Stimulated activated effector memory CD8-positive, alpha-beta T cell treated with anti-CD3 and anti-CD28 coated beads, Interleukin-12 subunit alpha, Interleukin-12 subunit beta, amount 100 ng/mL, for 72 hours (primary cell): Measurements from ENCODE around the gene TMEM106C.
A peak's percentile ranks its signal among the peaks of the same experiment; 100 is the strongest.

Experiments used
- ATAC-seq: fragments of 150-1000 bp; cut with Tn5 transposase; 2 replicates; pipeline ENCODE4 v1.10.0; 2021
- DNase-seq, 2 donors: peaks; one replicate each; pipeline ENCODE4 v3.0.0; 2021 to 2022; ENCODE audit warnings: low spot score in 2 of 2
- H3K27ac Mint-ChIP-seq: one replicate; pipeline ENCODE4 v1.8.0; 2022; ENCODE audit warnings: mild to moderate bottlenecking, mixed read lengths
- H3K36me3 Mint-ChIP-seq: one replicate; pipeline ENCODE4 v1.8.0; 2022; ENCODE audit warnings: mild to moderate bottlenecking, mixed read lengths
- H3K4me1 Mint-ChIP-seq: one replicate; pipeline ENCODE4 v1.8.0; 2022; ENCODE audit warnings: mixed read lengths
- H3K4me3 Mint-ChIP-seq: one replicate; pipeline ENCODE4 v1.8.0; 2022; ENCODE audit warnings: mild to moderate bottlenecking, mixed read lengths
- H3K9me3 Mint-ChIP-seq: one replicate; pipeline ENCODE4 v1.8.0; 2022; ENCODE audit warnings: mixed read lengths

The TMEM106C gene

DNA sequence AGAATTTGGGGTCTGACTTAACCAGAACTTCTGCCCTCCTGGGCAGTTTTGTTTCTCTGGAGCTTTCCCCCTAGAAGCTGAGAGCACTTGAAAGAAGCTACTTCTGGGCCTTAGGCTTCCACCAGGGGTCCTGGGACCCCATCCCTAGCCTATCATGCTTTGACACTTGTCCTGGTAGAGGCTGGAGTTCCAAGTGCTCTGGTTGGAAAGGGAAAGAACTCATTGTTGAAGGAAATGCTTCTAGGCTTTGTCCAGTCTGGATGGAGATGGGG is 42.3 kb downstream of the TMEM106C start:
- no peak overlapping the region for H3K27ac Mint-ChIP-seq
- DNase-seq (no peak), ATAC-seq (no peak)
- no peaks in the 10 kb centered on the region for H3K36me3 Mint-ChIP-seq
- peaks cover 33% of the 10 kb centered on the region for H3K4me1 Mint-ChIP-seq
- H3K9me3 Mint-ChIP-seq: no peaks in the 10 kb centered on the region
- peak overlapping the region; percentile 85 for H3K4me3 Mint-ChIP-seq

DNA sequence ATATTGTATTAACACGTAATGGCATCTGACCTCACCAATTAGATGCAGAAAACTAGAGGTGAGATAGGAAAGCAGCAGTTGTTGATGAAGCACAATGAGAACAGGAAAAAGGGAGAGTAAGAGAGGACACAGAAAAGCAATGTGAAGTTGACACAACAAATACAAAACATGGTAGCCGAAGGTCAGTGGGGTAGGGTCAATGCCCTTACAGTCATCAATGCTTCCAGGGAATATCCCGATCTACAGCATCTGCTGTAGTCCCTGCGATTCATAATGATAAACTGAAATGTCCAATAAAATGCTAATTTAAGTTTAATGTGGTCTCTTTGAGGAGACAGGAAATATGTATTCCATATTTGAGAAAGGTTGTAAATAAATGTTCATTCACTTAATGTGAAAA is 43.8 kb downstream of the TMEM106C start:
- no peak for ATAC-seq

DNA sequence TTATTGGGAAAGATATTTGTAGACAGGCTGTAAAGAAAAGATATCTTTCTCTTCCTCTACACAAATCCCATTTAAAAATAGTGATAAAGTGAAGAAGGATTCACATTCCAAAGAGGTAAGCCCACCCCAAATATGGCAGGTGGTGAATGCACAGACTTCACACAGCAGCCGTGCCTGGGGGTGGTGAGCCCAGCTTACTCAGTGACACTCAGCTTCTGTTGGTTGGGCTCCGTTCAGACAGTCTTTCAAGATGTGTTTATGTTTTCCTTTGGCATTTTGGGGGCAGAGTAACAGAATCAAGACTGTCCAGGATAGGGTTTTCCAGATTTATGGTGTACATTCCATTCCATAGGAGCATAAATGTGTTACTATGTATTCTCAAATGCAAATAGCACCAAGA is 45.0 kb downstream of the TMEM106C start:
- peaks cover 6% of the 10 kb centered on the region for H3K4me1 Mint-ChIP-seq
- no peak for DNase-seq
- no peak for ATAC-seq

More for the DNA sequence above, 43.8 kb downstream of the TMEM106C start:
- Mint-ChIP-seq H3K27ac (no peak overlapping the region), H3K36me3 (no peaks in the 10 kb centered on the region), H3K4me1 (peaks cover 18% of the 10 kb centered on the region), H3K9me3 (no peaks in the 10 kb centered on the region), H3K4me3 (no peak overlapping the region)
- no peak for DNase-seq

DNA sequence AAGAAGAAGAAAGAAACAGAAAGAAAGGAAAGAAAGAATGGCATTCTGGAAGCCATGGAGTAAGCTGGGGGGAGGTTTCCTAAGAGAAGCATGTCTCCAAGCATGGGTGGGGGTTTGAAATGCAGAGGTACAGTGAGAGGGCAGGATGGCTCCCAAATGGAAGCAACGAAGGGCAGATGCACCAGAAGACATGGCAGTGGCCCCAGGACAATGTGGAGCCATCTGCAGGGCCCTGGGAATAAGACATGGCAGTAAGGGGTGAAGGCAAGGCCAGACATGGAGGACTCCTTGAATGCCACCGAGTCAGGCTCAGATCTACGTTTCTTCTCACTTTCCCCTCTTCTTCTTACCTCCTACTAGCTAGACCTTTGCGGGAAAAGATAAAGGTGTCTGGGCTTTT is 45.6 kb downstream of the TMEM106C start:
- no peaks in the 10 kb centered on the region for H3K36me3 Mint-ChIP-seq
- H3K9me3 Mint-ChIP-seq: no peaks in the 10 kb centered on the region
- H3K4me1 Mint-ChIP-seq: peaks cover under 1% of the 10 kb centered on the region
- no peak overlapping the region for H3K4me3 Mint-ChIP-seq
- DNase-seq (no peak), ATAC-seq (no peak)
- H3K27ac Mint-ChIP-seq: no peak overlapping the region

More for the DNA sequence above, 45.0 kb downstream of the TMEM106C start:
- Mint-ChIP-seq H3K4me3 (no peak overlapping the region), H3K27ac (peak overlapping the region; percentile 49), H3K9me3 (no peaks in the 10 kb centered on the region), H3K36me3 (no peaks in the 10 kb centered on the region)

DNA sequence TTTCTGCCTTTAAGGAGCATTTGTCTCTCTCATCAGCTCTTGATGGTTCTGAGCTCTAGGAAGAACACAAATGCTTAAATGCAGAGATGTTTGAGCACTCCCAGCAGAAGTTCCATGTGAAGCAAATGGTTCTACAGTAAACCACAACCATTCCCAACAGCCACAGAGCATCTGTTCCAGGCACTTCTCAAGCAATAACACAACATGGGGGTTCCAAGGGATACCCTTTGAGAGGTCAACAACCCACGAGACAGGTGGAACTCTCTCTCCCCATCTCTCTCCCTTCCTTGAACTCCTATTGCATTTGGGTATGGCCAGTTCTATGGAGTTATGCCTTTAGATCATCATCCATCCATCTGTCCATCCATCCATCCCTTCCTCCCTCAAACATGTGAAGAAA is 46.1 kb downstream of the TMEM106C start:
- H3K4me1 Mint-ChIP-seq: no peaks in the 10 kb centered on the region
- no peaks in the 10 kb centered on the region for H3K9me3 Mint-ChIP-seq
- no peak overlapping the region for H3K4me3 Mint-ChIP-seq
- H3K27ac Mint-ChIP-seq: no peak overlapping the region
- no peaks in the 10 kb centered on the region for H3K36me3 Mint-ChIP-seq
- ATAC-seq: no peak
- DNase-seq: no peak

DNA sequence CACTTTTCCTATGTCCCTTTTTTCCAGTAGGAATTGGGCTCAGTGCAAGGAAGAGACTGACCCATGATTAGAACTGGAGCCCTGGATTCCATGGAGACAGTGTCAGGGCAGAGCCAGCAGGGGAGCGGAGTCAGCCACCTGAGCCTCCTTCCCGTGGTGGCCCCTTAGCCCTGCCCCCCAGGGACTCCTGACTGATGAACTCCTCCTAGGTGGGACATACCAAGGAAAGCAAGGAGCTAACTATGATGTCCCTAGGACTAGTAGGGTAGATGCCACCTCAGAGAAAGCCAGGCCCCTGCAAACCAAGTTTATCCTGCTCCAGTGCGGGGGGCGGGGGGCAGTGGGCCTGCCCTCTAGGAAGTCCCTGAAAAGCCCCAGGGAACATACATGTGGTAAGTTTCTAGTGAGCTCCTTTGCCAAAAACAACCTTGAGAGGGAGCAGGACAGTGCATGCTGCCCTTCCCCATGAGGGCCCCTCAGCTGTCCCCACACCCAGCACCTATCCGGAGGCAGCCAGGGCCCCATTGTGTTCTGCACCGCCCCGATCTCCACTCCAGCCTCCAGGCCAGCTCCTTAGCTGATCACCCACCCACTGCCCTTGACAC is 47.1 kb downstream of the TMEM106C start:
- Mint-ChIP-seq H3K9me3 (no peaks in the 10 kb centered on the region), H3K36me3 (no peaks in the 10 kb centered on the region), H3K4me1 (no peaks in the 10 kb centered on the region), H3K4me3 (no peak overlapping the region), H3K27ac (no peak overlapping the region)
- no peak for ATAC-seq
- DNase-seq: no peak

DNA sequence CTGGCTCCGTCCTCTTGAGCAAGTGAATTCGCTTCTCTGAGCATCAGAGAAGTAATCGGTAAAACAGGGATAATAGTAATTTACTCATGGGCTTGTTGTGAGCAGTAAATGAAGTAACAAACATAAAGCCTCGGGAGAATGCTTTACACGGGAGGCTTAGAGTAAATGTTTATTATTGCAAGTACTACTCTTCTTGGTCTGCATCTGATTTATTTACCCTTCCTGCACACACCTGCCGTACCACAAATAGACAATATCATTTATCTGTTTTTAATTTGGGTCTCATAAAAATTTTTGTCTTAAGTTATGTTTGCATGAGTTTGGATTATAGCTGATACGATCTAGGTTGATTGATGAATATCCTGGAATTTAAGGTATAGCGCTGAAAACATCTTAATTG is 48.7 kb downstream of the TMEM106C start:
- no peak overlapping the region for H3K4me3 Mint-ChIP-seq
- no peaks in the 10 kb centered on the region for H3K9me3 Mint-ChIP-seq
- ATAC-seq (no peak), DNase-seq (no peak)
- H3K36me3 Mint-ChIP-seq: no peaks in the 10 kb centered on the region
- H3K4me1 Mint-ChIP-seq: no peaks in the 10 kb centered on the region
- H3K27ac Mint-ChIP-seq: no peak overlapping the region

DNA sequence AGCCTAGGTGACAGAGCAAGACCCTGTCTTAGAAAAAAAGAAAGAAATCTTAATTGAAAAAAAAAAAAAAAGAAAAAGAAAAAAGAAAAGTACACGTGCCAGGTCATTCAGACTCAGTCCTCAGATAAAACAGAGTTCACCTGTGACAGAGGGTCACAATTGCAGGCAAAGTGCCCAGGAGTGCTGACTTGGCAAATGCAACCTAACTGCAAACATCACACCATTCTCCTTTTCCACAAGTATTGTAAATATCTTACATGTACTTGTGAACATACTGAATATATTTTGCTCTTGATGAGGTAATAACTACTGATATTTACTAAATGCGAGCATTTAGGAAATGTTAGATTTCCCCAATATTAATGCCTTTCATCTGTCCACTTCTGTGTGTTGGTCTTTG is 49.9 kb downstream of the TMEM106C start:
- H3K4me3 Mint-ChIP-seq: no peak overlapping the region
- H3K36me3 Mint-ChIP-seq: no peaks in the 10 kb centered on the region
- no peak for ATAC-seq
- no peaks in the 10 kb centered on the region for H3K4me1 Mint-ChIP-seq
- no peak overlapping the region for H3K27ac Mint-ChIP-seq
- H3K9me3 Mint-ChIP-seq: no peaks in the 10 kb centered on the region
- DNase-seq: no peak

DNA sequence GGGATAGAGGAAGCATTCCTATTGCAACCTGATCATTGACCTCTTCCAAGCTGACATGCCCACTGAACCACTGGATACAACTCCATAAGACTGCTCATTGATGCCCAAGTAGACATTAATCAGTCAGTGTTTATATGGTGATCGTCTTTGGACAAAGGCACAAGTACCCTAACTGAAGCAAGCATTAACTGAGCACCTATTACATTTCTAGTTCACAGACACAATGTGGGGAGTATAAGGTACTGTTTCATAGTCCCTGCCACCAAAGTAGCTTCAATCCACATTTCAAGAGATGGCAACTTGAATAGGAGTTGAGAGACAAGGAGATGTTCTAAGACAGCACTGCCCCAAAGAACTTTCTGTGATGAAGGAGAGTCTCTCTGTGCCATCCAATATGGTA is 51.7 kb downstream of the TMEM106C start:
- H3K4me3 Mint-ChIP-seq: no peak overlapping the region
- no peak overlapping the region for H3K27ac Mint-ChIP-seq
- no peaks in the 10 kb centered on the region for H3K9me3 Mint-ChIP-seq
- no peaks in the 10 kb centered on the region for H3K36me3 Mint-ChIP-seq
- ATAC-seq (no peak), DNase-seq (no peak)
- no peaks in the 10 kb centered on the region for H3K4me1 Mint-ChIP-seq

DNA sequence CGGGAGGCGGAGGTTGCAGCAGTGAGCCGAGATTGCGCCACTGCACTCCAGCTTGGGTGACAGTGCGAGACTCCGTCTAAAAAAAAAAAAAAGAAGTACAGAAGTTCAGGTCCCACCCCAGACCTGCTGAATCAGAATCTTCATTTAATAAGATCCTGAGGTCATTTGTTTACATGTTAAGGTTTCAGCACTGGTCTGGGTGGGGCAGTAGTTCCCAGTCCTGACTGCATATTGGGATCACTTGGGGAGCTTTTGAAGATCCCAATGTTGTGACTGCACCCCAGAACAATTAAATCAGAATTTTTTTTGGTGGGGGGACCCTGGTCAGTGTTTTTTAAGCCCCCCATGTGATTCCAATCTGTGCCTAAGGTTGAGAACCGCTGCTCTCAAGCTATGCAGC is 52.6 kb downstream of the TMEM106C start:
- no peak overlapping the region for H3K4me3 Mint-ChIP-seq
- no peaks in the 10 kb centered on the region for H3K4me1 Mint-ChIP-seq
- no peak overlapping the region for H3K27ac Mint-ChIP-seq
- DNase-seq (no peak), ATAC-seq (no peak)
- H3K36me3 Mint-ChIP-seq: no peaks in the 10 kb centered on the region
- no peaks in the 10 kb centered on the region for H3K9me3 Mint-ChIP-seq

DNA sequence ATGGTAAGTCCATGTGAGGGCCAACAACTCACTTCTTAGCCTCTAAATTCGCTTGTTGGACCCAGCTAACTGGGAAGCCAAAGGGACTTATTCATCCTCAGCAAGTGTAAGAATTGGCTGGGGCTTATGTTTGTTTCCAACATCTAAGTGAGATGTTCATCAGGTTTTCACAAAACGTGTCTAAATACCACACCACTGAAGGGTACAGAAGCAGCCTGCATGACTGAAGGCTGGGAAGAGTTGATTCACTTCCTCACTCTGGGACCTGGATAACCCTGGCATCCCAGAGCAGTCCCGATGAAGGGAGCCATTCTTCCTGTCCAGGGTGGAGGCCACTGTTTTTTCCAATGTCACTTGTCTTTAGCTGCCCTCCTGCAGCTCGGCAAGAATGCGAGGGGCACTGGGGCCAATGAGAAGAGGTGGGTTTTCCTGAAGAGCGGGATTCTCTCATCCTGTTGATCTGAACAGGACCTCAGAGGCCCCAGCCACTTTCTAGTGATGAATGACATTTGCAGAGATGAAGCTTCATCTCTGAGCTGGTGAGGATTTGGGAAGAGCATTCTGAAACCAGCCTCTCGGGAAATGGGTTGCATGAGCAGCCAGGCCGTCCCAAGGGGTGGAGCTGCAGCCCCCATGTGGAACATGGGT is 53.1 kb downstream of the TMEM106C start:
- Mint-ChIP-seq H3K4me1 (no peaks in the 10 kb centered on the region), H3K9me3 (no peaks in the 10 kb centered on the region), H3K36me3 (no peaks in the 10 kb centered on the region), H3K27ac (no peak overlapping the region), H3K4me3 (no peak overlapping the region)
- ATAC-seq (no peak), DNase-seq (no peak)

DNA sequence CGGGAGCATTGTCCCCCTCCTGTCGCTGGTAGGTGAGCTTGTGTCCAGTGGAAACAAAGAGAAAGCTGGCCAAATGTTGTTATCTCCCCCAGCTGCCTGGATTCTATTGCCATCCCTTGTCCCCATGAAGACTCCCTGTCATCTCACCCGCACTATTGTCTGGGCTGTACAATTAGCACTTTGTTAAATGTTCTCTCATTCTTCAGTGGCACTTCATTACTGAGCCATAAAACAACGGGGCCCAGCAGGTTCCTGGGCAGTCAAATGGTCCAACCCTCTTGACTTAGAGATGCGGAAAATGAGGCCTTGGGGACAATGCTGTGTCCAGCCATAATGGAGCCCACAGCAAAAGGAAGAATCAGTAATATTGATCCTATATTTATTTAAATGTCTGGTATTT is 54.1 kb downstream of the TMEM106C start:
- ATAC-seq (no peak), DNase-seq (no peak)
- Mint-ChIP-seq H3K27ac (no peak overlapping the region), H3K4me3 (no peak overlapping the region), H3K4me1 (no peaks in the 10 kb centered on the region), H3K9me3 (no peaks in the 10 kb centered on the region), H3K36me3 (no peaks in the 10 kb centered on the region)

DNA sequence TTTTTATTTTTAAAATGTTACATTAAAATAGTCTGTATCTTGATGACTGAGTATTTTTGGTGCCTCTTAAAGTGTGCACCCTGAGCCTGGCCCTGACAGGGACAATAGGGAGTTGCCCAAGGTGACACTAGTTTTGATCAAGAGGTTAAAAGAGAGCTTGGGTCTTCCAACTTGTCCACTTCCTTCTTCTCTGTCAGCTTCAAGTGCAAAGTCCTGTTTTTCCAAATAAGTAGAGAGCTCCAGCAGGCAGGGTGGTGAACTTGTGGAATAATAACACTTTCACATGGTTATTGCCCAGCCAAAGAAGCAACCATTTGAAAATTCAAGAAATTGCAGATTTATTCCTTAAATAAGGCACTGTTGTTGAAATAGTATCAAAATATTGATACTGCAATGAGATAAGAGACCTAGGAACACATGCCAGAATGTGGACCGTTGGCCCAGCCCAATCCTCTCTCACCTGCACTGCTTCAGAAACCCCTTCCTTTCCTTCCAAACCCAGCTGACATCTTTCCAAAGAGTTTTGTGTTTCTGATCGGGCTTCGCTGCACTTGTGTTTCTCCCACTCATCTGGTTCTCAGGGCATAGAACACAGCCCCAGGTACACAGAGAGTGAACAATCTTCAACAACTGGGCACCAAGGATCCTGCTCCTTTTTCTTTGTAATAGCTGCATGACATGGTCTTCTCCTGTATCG is 54.7 kb downstream of the TMEM106C start:
- ATAC-seq: no peak
- Mint-ChIP-seq H3K36me3 (no peaks in the 10 kb centered on the region), H3K27ac (no peak overlapping the region), H3K4me3 (no peak overlapping the region), H3K9me3 (no peaks in the 10 kb centered on the region), H3K4me1 (no peaks in the 10 kb centered on the region)
- no peak for DNase-seq
